Hepatocyte (in vitro differentiated cells): Measurements from ENCODE around the gene TRNT1. TPM values are rescaled to one million over a fixed set of nuclear protein-coding genes. Genes with fewer than 3 reads are reported as not detected.
A peak's percentile ranks its signal among the peaks of the same experiment; 100 is the strongest.

Source experiments
- DNase-seq: peaks from one replicate; pipeline ENCODE4 v3.0.0-alpha.2; 2016; ENCODE audit warnings: low spot score
- H2AFZ ChIP-seq: fragments of 200-600 bp; sonication (generic); 2 replicates; pipeline ENCODE4 v1.6.0; 2016; ENCODE audit warnings: antibody characterized with exemption, mild to moderate bottlenecking
- H3K27ac ChIP-seq: fragments of 200-600 bp; sonication (generic); 2 replicates; pipeline ENCODE4 v1.5.1; 2016; ENCODE audit warnings: mild to moderate bottlenecking
- H3K27me3 ChIP-seq: fragments of 200-600 bp; sonication (generic); 2 replicates; pipeline ENCODE4 v1.6.1; 2016
- H3K36me3 ChIP-seq: fragments of 200-600 bp; sonication (generic); replicated peaks from 2 replicates; pipeline ENCODE4 v1.5.1; 2016; ENCODE audit warnings: low read depth; ENCODE audit not compliant: insufficient read depth
- H3K4me1 ChIP-seq: fragments of 200-600 bp; sonication (generic); 2 replicates; pipeline ENCODE4 v1.5.1; 2016; ENCODE audit warnings: mild to moderate bottlenecking, moderate library complexity; ENCODE audit not compliant: insufficient read depth
- H3K4me2 ChIP-seq: fragments of 200-600 bp; sonication (generic); 2 replicates; pipeline ENCODE4 v1.6.0; 2016
- H3K4me3 ChIP-seq: fragments of 200-600 bp; sonication (generic); 2 replicates; pipeline ENCODE4 v1.5.1; 2016; ENCODE audit warnings: mild to moderate bottlenecking
- H3K79me2 ChIP-seq: fragments of 200-600 bp; sonication (generic); 2 replicates; pipeline ENCODE4 v1.6.0; 2017; ENCODE audit warnings: mild to moderate bottlenecking
- H3K9me2 ChIP-seq: fragments of 200-600 bp; sonication (generic); replicated peaks from 2 replicates; pipeline ENCODE4 v1.6.0; 2017; ENCODE audit warnings: mild to moderate bottlenecking; ENCODE audit not compliant: insufficient read depth
- H3K9me3 ChIP-seq: fragments of 200-600 bp; sonication (generic); 2 replicates; pipeline ENCODE4 v1.5.1; 2016; ENCODE audit warnings: low read depth, mild to moderate bottlenecking
- H4K20me1 ChIP-seq: fragments of 200-600 bp; sonication (generic); 2 replicates; pipeline ENCODE4 v1.6.0; 2016; ENCODE audit warnings: mild to moderate bottlenecking; ENCODE audit not compliant: insufficient read depth, poor library complexity, severe bottlenecking
- EZH2 ChIP-seq: fragments of 200-600 bp; sonication (generic); IDR thresholded peaks from 2 replicates; pipeline ENCODE4 v1.6.1; 2016; ENCODE audit warnings: antibody characterized with exemption, mild to moderate bottlenecking, borderline replicate concordance
- EZH2phosphoT487 ChIP-seq: fragments of 200-600 bp; sonication (generic); IDR thresholded peaks from one replicate; pipeline ENCODE4 v1.6.1; 2018; ENCODE audit warnings: antibody characterized with exemption, mild to moderate bottlenecking, low read depth, moderate library complexity; ENCODE audit not compliant: unreplicated experiment, severe bottlenecking
- WGBS: methylation state at CpG from one replicate; pipeline ENCODE4 v1.1.6; 2016; ENCODE audit warnings: low lambda C conversion rate; ENCODE audit errors: missing lambda C conversion rate; 5-methylcytosine and 5-hydroxymethylcytosine counted together
- polyA plus RNA-seq: library from polyadenylated mRNA; unstranded; fragments of >200 nt; fragmentation: Nextera tagmentation; extraction: Ambion mirVana; gene quantifications from 2 replicates; pipeline ENCODE4 v1.2.1, GENCODE V29; 2016
- total RNA-seq: library from RNA; depleted of rRNA; stranded (reverse); fragments of >200 nt; gene quantifications from 2 replicates; pipeline ENCODE4 v1.2.3, GENCODE V29; 2014
- TF ChIP-seq, protein P1 (sequence below): fragments of 200-600 bp; sonication (generic); IDR thresholded peaks from 2 replicates; pipeline ENCODE4 v1.5.1; 2016; ENCODE audit warnings: antibody characterized with exemption, mild to moderate bottlenecking; ENCODE audit not compliant: poor library complexity

Gene TRNT1
- total RNA-seq (25.3 and 26.0 TPM in 2 replicates), polyA plus RNA-seq (22.2 and 27.5 TPM in 2 replicates)

DNA sequence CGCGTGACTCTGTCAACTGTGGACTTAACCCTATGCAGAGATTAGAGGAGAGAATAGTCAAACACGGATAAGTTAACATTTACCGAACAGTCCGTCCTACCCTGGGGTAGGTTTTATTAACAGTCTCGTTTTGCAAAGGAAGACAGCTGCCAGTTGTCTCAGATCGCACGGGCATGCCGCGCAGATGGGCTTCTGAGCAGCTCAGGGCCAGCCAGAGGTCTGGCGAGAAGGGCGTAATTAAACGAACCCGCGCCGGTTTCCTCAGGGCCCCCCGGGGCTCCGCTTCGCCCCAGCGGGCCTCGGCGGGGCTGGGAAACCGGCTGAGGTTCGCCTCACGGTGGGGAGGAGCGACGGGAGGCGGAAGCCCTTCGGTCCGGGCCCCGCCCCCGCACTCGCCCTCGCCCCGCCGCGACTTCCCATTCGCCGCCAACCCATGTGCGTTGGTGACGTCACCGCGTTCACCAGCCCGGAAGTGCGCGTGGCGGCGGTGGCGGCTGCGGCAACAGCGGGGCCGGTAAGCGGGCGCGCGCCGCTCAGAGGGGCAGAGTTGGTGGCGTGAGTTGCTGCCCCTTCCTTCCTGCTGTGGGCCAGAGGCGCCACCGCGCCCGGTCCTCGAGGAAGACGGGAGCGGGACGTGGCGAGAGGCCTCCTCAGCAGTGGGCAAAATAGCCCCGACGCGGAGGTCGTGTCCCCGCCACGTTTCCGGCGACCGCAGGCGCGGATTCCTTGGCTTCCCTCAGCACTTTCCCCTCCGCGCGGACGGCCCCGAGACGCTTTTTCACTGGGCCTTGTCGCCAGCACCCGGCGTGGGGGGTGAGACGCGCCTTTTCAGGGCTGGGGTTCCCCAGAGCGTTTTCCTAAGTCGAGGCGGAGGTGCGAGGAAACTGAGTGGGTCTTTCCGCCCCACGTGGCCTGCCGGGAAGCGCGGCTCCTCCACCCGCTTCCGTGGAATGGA, at the start of gene TRNT1:
Gene TRNT1 (plus strand): TSS at position 464 of the 955 bp plus-strand sequence. CDS start 2,101 bp downstream, outside the sequence.
- no peaks in the 10 kb centered on the region for H3K36me3 ChIP-seq
- H3K27me3 ChIP-seq = no peaks in the 10 kb centered on the region
- H4K20me1 ChIP-seq = no peaks in the 10 kb centered on the region
- H2AFZ ChIP-seq = peak within 1 kb of the TSS; percentile 86
- WGBS = 2% methylated on average over 78 of the region's 100 CpGs
- peaks cover 29% of the 10 kb centered on the region for H3K79me2 ChIP-seq
- no peaks in the 10 kb centered on the region for H3K9me2 ChIP-seq
- H3K4me3 ChIP-seq = peak within 1 kb of the TSS; percentile 77
- no peaks in the 10 kb centered on the region for H3K9me3 ChIP-seq
- TF ChIP-seq, protein P1, sequence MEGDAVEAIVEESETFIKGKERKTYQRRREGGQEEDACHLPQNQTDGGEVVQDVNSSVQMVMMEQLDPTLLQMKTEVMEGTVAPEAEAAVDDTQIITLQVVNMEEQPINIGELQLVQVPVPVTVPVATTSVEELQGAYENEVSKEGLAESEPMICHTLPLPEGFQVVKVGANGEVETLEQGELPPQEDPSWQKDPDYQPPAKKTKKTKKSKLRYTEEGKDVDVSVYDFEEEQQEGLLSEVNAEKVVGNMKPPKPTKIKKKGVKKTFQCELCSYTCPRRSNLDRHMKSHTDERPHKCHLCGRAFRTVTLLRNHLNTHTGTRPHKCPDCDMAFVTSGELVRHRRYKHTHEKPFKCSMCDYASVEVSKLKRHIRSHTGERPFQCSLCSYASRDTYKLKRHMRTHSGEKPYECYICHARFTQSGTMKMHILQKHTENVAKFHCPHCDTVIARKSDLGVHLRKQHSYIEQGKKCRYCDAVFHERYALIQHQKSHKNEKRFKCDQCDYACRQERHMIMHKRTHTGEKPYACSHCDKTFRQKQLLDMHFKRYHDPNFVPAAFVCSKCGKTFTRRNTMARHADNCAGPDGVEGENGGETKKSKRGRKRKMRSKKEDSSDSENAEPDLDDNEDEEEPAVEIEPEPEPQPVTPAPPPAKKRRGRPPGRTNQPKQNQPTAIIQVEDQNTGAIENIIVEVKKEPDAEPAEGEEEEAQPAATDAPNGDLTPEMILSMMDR = no peak
- TF ChIP-seq EZH2 (no peak), EZH2phosphoT487 (no peak)
- peaks cover 13% of the 10 kb centered on the region for H3K4me1 ChIP-seq
- peak within 1 kb of the TSS; percentile 98 for H3K4me2 ChIP-seq
- peak within 1 kb of the TSS; percentile 97 for H3K27ac ChIP-seq
- peak; percentile 99 for DNase-seq

DNA sequence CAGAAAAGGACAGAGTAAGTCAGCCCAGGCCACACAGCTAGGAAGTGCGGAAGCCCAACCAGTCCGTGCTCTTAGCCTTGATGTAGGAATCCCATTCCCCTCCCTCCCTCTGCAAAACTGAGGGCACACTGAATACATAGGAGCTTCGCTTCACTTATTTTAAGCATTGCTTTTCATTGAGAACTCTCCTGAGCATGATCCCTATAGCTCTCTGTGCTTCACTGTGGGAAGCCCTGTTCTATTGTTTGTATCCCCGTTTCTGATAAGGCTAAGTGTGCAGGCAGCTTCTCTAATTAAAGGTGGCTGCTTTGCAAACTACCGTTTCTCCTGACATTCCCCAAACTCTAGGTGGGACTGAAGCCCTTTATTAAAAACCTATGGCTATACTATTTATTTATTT, 46.4 kb upstream of the TRNT1 start:
- no peak overlapping the region for H3K27ac ChIP-seq
- WGBS = 55% methylated on average over 5 of the region's 5 CpGs
- H3K79me2 ChIP-seq = no peaks in the 10 kb centered on the region

DNA sequence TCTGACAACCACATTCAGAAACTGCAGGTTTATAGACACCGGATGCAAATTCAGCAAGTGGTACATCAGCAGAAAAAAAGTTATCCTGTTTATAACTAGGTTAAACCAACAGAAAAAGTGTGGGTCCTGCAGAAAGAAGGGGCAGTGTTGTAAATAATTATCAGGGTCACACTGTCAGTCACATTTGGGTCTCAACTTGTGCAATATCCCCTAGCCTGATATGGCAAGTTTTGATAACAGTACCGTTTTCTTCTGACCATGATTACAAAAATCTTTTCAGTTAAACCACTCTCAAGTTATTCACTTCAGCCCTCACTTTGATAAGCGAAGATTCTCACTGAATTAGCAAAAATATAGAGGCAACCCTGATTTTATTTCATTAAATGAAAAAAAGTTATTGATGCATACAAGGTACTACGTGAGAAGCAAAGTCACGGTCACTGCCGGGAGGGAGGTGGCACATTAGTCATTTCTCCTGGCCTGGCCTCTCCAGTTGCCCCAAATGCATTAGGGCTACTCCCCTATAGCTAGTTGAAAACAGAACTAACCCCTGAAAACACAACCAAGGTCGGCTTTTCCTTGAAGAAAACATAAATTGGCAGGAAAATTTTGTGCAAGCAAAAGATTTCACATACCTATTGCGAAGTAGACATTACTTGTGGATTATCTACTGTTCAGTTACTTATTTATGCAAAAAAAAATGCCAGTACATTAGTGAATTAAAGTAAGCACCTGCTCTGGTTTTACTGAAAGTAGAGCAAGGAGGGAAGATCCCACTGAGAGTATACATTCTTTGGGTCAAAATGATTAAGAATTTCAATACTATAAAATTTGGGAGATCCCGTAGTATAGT, 45.1 kb upstream of the TRNT1 start:
- Histone ChIP-seq H3K79me2 (no peaks in the 10 kb centered on the region), H3K36me3 (no peaks in the 10 kb centered on the region), H3K4me2 (no peak overlapping the region), H3K9me2 (no peaks in the 10 kb centered on the region), H4K20me1 (no peaks in the 10 kb centered on the region), H2AFZ (no peak overlapping the region), H3K4me1 (no peaks in the 10 kb centered on the region), H3K4me3 (no peak overlapping the region), H3K27ac (no peak overlapping the region), H3K9me3 (no peaks in the 10 kb centered on the region), H3K27me3 (no peaks in the 10 kb centered on the region)
- 88% methylated on average over 9 of the region's 9 CpGs for WGBS
- DNase-seq = no peak
- TF ChIP-seq EZH2 (no peak), EZH2phosphoT487 (no peak)
- TF ChIP-seq, protein P1 = no peak

More for the DNA sequence above, 46.4 kb upstream of the TRNT1 start:
- H3K27me3 ChIP-seq = no peaks in the 10 kb centered on the region
- no peaks in the 10 kb centered on the region for H4K20me1 ChIP-seq
- no peaks in the 10 kb centered on the region for H3K4me1 ChIP-seq
- H3K9me2 ChIP-seq = no peaks in the 10 kb centered on the region
- H3K4me3 ChIP-seq = no peak overlapping the region
- H3K36me3 ChIP-seq = no peaks in the 10 kb centered on the region
- no peak for TF ChIP-seq EZH2
- TF ChIP-seq, protein P1 = no peak
- no peak overlapping the region for H2AFZ ChIP-seq
- no peak for DNase-seq
- H3K4me2 ChIP-seq = no peak overlapping the region
- no peaks in the 10 kb centered on the region for H3K9me3 ChIP-seq
